HG03354 (cell line): ENCODE data around the gene ERCC5.

Experiments used
- ATAC-seq: cut with Tn5 transposase; IDR thresholded peaks from one replicate; pipeline ENCODE4 v1.9.1; 2021; ENCODE audit warnings: mild to moderate bottlenecking; ENCODE audit not compliant: unreplicated experiment, poor library complexity, severe bottlenecking

Gene ERCC5

GRCh38 chr13:102845630-102846260, at the start of gene ERCC5:
ERCC5 (plus strand) TSS chr13:102846032; CDS start chr13:102846267, 235 bp downstream.
- ATAC-seq, result peak; percentile 86

GRCh38 chr13:102798581-102799425, 47.0 kb upstream of the ERCC5 start, which contains the start of the genes BIVM and POGLUT2:
BIVM (plus strand) TSS chr13:102799119; CDS start chr13:102807268, 8,149 bp downstream.
POGLUT2 (minus strand) TSS chr13:102798976; CDS start chr13:102798670, 306 bp downstream.
- peak; percentile 83 for ATAC-seq

GRCh38 chr13:102799426-102800144, 46.2 kb upstream of the ERCC5 start:
- ATAC-seq, result peak; percentile 12

- ATAC-seq, result peak; percentile 78
Measured at GRCh38 chr13:102800145-102801041, 45.4 kb upstream of the ERCC5 start.

- no peak for ATAC-seq
Measured at GRCh38 chr13:102805680-102806079, 40.2 kb upstream of the ERCC5 start.

- ATAC-seq, result no peak
Measured at GRCh38 chr13:102807699-102808098, 38.1 kb upstream of the ERCC5 start.

- no peak for ATAC-seq
Measured at GRCh38 chr13:102812611-102813287, 33.1 kb upstream of the ERCC5 start.

- no peak for ATAC-seq
Measured at GRCh38 chr13:102814025-102814607, 31.7 kb upstream of the ERCC5 start.

- ATAC-seq, result no peak
Measured at GRCh38 chr13:102814793-102815192, 31.0 kb upstream of the ERCC5 start.

- no peak for ATAC-seq
Measured at GRCh38 chr13:102815788-102816187, 30.0 kb upstream of the ERCC5 start.

GRCh38 chr13:102816708-102817107, 29.1 kb upstream of the ERCC5 start:
- ATAC-seq, result no peak

GRCh38 chr13:102817241-102817640, 28.6 kb upstream of the ERCC5 start:
- ATAC-seq, result no peak

- peak; percentile 51 for ATAC-seq
Measured at GRCh38 chr13:102817907-102818306, 27.9 kb upstream of the ERCC5 start.

- ATAC-seq, result no peak
Measured at GRCh38 chr13:102825400-102825799, 20.4 kb upstream of the ERCC5 start.

GRCh38 chr13:102825921-102826706, 19.7 kb upstream of the ERCC5 start:
- no peak for ATAC-seq

GRCh38 chr13:102830646-102831045, 15.2 kb upstream of the ERCC5 start:
- ATAC-seq, result no peak

- no peak for ATAC-seq
Measured at GRCh38 chr13:102836471-102836870, 9.4 kb upstream of the ERCC5 start.

GRCh38 chr13:102838273-102838672, 7.6 kb upstream of the ERCC5 start:
- no peak for ATAC-seq
